ENCODE results near the gene MIGA1.
A peak's percentile ranks its signal among the peaks of the same experiment; 100 is the strongest.
"Not testable (repeated sequence)": the region's sequence is repeated elsewhere in the genome, so short reads cannot be mapped to it uniquely, and the experiment has no call there.

The MIGA1 gene, protein sequence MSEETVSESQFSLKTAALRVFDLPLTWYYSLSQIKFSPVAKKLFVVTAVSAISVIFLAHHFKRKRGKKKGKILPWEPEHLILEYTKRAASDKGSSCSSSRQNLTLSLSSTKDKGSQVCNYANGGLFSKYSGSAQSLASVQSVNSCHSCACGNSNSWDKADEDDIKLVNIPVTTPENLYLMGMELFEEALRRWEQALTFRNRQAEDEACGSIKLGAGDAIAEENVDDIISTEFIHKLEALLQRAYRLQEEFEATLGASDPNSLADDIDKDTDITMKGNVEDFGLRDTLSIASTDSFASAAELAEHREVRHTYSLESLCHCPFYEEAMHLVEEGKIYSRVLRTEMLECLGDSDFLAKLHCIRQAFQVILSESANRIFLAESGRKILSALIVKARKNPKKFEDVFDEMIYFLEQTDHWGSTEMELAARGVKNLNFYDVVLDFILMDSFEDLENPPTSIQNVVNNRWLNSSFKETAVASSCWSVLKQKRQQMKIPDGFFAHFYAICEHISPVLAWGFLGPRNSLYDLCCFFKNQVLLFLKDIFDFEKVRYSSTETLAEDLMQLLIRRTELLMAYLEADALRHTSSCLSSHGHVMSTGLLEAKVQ

DNA sequence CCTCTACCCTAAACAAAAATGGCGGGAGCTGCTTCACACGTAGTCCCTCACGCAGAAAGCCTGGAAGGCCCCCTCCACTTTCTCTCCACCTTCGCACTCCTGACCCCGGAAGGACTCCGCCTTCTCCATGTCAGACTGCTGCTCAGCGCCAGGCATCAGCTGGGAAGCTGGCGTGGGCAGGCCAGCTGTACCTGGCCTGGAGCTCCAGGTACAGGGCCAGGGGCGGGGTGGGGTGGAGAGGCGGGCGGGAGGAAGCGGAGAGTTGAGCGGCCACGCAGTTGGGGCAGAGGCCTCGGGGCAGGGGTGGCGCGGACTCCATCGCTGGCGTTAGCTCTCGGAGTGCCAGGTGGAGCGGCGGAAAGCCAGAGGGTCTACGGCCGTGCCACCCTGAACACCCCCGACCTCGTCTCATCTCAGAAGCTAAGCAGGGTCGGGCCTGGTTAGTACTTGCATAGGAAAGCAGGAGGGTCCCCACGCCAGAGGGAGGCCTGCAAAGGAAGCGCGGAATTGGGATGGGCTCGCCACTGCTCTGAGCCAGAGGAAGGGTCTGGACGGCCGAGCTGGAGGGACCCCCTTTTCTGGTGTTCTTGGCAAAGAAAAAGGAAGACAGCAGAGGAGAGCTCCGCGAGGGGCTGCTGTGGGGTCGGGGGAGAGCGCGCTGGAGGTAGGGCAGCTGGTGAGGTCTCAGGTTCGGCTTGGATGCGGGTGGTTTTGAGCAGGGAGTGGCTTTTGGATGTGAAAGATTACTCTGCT lies at the start of gene MIGA1:
Gene MIGA1, plus strand, starts transcription at position 121 of the 753 bp plus-strand sequence. CDS start 3,604 bp downstream, outside the sequence.
- peak; percentile 39 to 80 for DNase-seq

DNA sequence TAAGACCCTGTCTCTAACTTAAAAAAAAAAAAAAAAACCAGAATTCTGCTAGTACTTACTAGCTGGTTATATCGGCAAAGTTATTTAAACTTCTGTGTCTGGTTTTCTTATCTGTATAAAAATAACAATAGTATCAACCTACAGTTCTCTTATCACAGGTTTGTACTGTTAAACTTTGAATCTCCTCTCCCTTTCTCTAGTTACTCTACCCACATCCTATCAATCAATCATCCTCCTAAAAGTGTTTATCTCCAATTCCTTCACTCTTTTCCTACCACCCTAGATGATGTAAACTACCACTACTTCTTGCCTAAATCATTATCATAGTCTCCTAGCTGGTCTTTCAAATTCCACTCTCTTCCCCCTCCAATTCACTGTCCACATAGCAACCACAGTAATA lies 47.4 kb upstream of the MIGA1 start:
- DNase-seq = no peak

DNA sequence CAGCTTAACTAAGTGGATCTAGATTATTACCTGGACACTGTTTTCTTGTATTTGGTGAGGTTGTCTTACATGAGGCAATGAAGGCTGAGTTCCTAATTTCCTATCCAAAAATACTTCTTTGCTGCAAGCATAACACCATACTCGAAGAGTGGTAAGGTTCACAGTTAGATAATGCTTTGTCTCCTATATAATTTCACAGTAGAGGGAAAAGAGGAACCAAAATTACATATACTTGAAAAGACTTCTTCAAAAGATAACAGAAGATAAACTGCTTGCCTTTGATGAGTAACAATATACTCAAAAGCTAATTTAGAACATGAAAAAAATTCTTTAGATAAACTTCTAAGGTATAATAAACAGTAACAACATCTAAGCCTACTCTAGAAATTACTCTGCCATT lies 40.2 kb upstream of the MIGA1 start:
- DNase-seq = no peak

DNA sequence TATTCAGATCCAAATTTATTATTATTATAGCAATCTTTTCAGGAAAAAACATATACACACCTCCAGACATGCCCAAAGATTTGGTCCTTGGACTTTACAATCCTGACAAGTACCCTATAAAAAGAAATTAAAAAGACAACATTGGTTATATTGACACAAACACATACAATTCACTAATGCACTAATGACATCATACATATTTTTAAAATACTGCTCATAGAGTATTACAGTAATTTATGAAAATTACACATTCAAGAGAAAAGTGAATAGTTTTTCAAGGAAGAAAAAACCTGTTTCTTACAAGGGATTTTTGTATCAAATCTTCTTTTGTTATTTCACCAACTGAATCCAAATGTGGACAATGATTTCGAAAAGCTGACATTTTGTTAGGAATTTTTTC lies 38.1 kb upstream of the MIGA1 start:
- DNase-seq = no peak

DNA sequence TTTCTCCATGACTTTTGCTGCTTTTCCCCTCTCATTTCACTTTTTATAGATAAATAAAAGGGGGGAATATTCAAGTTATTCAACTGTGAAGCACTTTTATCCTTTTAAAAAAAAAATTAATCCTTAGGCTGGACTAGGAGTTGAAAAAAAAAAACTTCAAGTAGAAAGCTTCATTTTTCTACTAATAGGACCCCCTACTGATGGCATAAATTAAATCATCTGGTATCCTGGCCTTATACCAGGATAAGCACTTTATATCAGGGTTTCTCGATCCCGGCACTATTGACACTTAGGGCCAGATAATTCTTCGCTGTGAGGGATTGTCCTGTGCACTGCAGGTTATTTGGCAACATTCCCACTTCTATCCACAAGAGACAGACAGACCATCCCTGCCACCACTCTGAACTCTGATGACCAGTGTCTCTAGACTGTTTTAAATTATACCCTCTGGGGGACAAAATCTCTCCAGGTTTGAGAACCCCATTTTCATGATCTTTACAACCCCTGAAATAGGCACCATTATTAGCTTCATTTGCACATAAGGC lies 37.4 kb upstream of the MIGA1 start:
- no peak for DNase-seq

DNA sequence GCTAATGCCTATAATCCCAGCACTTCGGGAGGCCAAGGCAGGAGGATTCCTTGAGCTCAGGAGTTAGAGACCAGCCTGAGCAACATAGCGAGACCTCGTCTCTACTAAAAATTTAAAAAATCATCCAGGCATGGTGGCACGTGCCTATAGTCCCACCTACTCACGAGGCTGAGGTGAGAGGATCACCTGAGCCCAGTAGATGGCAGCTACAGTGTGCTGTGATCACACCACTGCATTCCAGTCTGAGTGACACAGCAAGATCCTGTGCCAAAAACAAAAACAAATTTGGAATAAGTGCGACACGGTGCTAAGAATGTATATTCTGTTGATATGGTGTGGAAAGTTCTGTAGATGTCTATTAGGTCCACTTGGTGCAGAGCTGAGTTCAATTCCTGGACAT lies 34.9 kb upstream of the MIGA1 start:
- DNase-seq = no peak

DNA sequence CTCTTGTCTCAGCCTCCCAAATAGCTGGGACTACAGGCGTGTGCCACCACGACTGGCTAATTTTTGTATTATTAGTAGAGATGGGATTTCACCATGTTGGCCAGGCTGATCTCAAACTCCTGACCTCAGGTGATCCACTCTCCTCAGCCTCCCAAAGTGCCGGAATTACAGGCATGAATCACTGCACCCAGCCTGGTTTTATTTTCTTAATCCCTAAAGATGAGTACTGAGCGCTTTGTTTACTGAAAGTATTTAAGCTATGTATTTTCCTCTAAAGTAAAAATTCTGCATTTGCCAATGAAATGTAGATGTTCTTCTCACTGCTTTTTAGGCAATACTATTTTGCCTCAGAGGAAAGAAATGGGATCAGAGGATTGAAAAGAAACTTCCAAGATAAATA lies 30.0 kb upstream of the MIGA1 start:
- not testable (repeated sequence) for DNase-seq

DNA sequence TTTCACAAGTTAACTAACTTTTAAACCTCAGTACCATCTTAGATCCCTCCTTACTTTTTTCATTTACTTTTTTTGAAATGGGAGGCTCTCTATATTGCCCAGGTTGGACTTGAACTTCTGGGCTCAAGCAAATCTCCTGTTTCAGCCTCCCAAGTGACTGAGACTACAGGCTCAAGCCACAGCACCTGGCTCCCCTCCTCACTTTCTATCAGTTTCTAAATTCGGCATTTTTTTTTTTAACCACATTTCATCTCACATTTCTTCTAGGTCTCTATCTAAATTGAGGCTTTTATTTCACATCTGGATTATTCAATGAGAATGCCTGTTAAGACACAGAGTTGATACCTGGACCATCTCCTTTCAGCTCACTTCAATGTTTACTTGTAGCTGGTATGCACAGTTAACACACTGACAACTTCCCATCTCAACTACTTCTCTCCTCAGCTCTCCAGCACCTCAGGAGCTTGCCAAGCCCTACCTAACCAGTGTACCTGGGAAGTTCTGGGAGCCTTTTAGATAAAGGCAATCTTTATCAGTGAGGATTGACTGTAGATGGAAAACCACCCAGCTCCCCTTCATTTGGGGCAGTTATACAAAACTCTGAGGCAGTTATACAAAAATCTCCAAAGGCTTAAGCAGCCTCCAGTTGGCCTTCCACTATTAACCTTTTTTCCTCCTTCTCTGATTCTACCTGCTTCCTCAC lies 23.2 kb upstream of the MIGA1 start:
- DNase-seq = no peak

DNA sequence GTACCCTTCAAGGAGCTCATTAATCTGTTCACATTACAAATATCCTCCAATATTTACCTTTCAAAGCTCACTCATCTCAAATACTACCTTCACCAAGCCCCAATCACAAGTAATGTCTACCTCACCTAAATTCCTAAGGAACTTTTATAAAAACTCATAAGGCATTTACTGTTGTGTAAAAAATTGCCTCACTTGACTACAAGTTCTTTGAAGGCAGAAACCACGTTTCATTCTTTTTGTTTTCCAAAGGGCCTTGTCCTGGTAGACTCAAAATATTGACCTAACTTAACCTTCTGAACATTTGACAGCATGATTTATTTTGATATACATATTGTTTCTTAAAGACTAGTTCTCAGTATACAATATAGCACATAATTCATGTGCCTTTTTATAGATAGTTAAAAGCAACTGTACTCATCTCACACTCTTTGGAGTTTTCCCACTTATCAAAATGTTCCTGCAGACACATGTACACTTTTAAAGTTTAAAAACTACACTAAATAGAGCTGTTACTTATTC lies 22.3 kb upstream of the MIGA1 start:
- DNase-seq = no peak

DNA sequence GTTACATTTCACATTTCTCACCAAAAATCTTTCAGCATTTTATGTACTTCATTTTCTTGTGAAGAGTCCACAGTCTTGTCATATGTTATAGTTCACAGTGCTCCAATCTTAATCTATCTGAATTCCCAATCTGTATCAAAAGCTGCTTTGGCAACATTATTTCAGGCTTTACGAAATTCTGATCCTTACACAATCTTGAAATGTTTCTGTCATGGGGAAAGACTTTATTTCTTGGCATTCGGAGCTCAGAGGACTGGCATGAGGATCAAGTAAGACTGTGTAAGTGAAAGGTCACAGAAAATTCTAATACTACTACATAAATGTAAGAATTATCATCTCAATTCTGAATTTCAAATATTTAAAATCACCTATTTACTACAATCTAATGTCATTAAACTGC lies 21.8 kb upstream of the MIGA1 start:
- DNase-seq = no peak

DNA sequence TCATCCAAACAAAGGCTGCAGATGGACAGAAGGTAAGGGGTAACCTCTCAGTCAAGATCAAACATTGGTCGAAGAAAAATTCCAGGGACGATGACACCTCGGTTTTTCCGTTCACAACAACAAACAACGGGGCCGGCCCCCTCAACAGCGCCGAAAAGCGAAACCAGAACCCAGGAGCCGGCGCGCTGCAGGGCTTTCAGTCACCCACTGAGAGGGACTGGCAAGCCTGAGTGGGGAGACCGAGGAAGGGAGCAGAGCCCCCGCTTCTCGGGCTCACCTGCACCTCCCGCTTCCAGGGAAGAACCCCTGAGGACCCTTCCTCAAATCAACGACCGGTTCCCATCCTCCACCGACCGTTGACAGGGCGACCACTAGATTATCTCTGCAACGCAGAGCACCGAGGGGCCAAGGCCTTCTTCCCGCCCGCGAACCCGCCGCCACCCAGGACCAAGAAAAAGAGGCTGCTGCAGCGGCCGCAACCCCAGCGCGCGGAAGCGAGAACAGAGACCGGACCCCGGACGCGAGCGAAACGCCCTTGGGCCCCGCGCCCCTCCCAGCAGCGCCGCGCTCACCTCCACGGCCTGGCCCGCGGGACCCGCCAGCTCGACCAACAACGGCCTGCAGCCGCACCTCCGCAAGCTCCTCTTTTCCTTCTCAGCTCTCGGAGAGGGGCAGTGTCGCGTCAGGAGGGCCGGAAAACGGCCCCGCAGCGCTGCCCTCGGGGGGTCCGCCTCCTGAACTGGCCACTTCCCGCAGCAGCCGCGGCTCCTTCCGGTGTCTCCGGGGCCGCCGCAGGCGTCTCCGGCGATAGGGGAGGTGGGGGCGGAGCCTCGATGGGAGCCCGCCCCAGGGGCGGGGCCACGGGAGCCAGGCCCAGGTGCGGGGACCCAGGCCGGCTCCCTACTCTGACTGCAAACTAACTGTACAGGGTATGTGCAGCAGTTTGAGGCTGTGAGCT lies 20.1 kb upstream of the MIGA1 start, which contains the start of gene USP33:
Gene USP33, minus strand, starts transcription at position 782 of the 958 bp plus-strand sequence. CDS start 18,155 bp downstream, outside the sequence.
- peak; percentile 75 to 81 for DNase-seq

DNA sequence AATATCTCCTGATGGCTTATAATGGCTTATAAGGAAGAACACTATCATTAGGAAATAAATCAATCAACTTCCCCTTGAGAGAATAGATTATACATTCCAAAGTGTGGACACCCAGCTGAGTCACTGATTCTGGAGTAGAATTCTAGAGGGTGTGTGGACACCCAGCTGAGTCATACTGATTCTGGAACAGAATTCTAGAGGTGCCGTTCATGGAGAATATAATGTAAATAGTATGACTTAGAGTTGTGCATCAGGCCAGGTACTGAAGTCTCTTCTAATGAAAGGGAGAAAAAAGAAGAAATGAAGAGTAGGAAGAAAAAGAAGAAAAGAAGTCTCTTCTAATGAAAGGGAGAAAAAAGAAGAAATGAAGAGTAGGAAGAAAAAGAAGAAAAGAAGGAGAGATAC lies 17.4 kb upstream of the MIGA1 start:
- DNase-seq = no peak

DNA sequence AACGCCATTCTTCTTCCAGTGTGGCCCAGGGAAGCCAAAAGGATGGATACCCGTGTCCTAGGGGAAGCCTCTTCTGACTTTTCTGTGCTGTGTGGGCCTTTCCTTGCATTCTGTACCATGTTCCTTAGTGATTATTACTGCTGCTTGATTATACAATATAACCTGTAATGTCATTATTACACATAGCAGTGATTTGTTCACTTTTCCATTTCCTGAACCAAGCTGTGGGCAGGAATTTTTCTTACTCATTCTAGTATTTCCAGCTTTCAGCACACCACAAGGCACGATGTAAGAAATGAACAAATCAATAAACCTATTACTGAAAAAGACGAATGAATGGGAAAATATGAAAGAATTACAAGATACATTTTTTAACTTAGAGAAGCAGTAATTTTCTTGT lies 11.4 kb upstream of the MIGA1 start:
- DNase-seq = no peak

DNA sequence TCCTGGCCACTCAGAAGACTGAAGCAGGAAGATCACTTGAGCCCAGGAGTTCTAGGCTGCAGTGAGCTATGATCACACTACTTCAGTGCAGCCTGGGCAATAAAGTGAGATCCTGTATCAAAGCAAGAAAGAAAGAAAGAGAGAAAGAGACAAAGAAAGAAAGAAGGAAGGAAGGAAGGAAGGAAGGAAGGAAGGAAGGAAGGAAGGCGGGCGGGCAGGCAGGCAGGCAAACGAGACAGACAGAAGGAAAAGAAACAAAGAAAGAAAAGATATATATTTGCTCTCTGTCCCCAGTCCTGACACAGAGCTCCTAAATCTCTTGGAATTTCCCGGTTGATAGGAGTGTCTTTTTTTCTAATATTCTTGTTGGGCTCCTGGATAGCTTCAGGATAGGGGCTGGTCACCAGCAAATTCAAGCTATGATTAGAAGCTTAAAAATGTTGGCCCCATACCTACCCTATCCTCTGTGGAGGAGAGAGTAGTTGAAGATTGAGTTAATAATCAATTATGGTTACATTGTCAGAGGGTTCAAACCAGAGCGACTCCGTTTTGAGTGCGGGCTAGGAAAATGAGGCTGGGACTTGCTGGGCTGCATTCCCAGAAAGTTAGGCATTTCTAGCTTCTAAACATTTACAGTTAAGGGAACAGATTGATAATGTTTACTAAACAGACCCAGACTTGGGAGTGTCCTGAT lies 3.3 kb upstream of the MIGA1 start:
- DNase-seq = no peak

DNA sequence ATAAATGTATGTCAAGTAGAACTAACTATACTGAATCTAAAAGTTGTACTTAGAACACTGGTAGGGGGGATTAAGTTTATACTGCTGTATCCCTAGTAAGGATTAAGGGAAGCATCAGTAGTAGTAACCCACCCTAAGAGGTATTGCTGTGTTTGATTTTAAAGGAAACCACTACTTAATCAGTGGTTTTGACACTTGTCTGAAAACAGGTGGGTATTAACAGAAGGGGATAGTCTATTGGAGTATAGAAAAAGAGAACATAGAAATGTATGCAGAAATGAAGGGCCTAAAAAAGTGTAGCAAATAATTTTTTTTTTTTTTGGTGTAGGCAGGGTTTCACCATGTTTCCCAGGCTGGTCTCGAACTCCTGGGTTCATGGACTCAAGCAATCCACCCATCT lies 2.2 kb downstream of the MIGA1 start:
- DNase-seq = no peak

DNA sequence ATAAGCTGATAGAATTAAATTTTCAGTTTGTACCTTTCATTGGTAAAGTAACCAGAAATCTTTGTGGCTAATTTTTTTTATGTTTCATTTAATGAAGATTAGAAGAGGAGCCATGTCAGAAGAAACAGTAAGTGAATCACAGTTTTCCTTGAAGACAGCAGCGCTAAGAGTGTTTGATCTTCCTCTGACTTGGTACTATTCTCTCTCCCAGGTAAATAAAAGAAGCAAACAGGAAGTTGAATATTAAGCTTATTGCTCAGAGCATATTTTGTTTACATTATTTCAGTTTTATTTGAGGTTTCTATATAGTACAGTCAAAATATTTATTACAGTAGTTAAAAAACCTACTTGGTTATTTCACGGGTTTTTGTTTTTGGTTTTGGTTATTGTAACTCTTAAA lies 3.7 kb downstream of the MIGA1 start:
- no peak for DNase-seq

DNA sequence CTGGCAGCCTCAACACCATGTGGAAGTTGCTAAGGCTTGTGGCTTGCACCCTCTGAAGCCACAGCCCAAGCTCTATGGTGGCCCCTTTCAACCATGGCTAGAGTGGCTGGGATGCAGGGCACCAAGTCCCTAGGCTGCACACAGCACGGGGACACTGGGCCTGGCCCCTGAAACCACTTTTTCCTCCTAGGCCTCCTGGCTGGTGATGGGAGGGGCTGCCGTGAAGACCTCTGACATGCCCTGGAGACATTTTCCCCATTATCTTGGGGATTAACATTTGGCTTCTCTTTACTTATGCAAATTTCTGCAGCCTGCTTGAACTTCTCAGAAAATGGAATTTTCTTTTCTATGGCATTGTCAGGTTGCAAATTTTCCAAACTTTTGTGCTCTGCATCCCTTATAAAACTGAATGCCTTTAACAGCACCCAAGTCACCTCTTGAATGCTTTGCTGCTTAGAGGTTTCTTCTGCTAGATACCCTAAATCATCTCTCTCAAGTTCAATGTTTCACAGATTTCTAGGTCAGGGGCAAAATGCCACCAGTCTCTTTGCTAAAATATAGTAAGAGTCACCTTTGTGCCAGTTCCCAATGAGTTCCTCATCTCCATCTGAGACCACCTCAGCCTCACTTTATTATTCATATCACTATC lies 6.8 kb downstream of the MIGA1 start:
- not testable (repeated sequence) for DNase-seq

DNA sequence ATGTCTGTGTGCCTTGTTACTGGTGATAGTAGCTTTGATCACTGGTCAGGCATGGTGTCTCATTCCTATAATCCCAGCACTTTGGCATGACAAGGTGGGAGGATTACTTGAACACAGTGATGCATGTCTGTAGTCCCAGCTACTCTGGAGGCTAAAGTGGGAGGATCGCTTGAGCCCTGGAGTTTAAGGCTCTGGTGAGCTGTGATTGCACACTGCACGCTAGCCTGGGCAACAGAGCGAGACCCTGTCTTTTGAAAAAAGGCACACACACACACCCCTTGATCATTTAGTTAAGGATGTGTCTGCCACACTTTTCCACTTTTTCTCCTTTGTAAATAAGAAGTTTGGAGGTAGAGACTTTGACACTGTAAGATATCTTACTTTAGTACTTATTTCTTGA lies 15.1 kb downstream of the MIGA1 start:
- no peak for DNase-seq

DNA sequence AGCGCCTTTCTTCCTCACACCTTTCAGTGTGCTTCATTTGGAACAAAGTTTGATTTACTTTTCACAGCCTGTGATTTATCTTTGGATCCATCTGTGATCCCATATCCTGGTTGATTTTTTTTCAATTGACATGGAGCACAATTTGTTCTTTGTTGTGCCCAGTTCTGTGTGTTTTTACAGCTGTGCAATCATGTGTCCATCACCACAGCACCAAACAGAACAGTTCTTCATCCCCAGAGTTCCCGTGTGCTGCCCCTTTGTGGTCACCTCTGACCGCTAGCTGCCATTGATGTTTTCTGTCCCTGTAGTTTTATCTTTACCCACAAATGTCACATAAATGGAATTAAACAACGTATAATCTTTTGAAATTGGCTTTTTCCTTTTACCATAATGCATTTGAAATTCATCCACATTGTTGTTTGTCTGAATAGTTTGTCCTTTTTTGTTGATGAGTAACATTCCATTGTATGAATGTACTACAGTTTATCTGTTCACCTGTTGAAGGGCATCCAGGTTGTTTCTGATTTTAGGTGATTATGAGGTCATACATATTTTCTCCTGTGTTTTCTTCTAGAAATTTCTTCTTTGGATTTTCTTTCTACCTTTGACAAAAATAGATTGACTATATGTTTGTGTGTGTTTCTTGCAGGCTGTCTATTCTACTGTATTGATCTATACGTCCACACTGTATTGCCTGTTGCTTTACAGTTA lies 17.4 kb downstream of the MIGA1 start:
- no peak for DNase-seq
